HFFc6 (cell line): ENCODE data around the gene NUSAP1. TPM values are rescaled to one million over a fixed set of nuclear protein-coding genes. Genes with fewer than 3 reads are reported as not detected.

Experiments
- DNase-seq: peaks from one replicate; pipeline ENCODE4 v3.0.0-alpha.2; 2018
- H3K27ac Mint-ChIP-seq: 2 replicates; pipeline ENCODE4 v1.8.0; 2020; ENCODE audit warnings: mild to moderate bottlenecking, mixed read lengths
- H3K27me3 Mint-ChIP-seq: 2 replicates; pipeline ENCODE4 v1.8.0; 2021; ENCODE audit warnings: mild to moderate bottlenecking, moderate library complexity, mixed read lengths; ENCODE audit not compliant: insufficient read depth
- H3K36me3 Mint-ChIP-seq: 2 replicates; pipeline ENCODE4 v1.8.0; 2021; ENCODE audit warnings: low read depth, mixed read lengths
- H3K4me1 Mint-ChIP-seq: 2 replicates; pipeline ENCODE4 v1.8.0; 2020; ENCODE audit warnings: low read depth, mixed read lengths
- H3K4me3 Mint-ChIP-seq: 2 replicates; pipeline ENCODE4 v1.8.0; 2020; ENCODE audit warnings: mild to moderate bottlenecking, moderate library complexity, mixed read lengths
- H3K9me3 Mint-ChIP-seq: 2 replicates; pipeline ENCODE4 v1.8.0; 2020; ENCODE audit warnings: mild to moderate bottlenecking, mixed read lengths
- total RNA-seq, 6 experiments: library from RNA; stranded (reverse); fragmentation: NEBNext Ultra II Directional; extraction: Animal tissue kit (Norgen Biotek cat#: 25700); gene quantifications; 2 replicates in 1 of 6; 3 replicates in 5 of 6; pipeline ENCODE4 v1.2.3, GENCODE V29; 2021
- TF ChIP-seq, protein P1 (sequence below): fragments of 200-600 bp; sonication (generic); IDR thresholded peaks from 2 replicates; pipeline ENCODE4 v1.5.0; 2021; ENCODE audit warnings: antibody characterized with exemption, mild to moderate bottlenecking

Gene NUSAP1
- total RNA-seq, 6 experiments from 2014 or later, result 30.9 to 69.0 (median 63.6) TPM

DNA sequence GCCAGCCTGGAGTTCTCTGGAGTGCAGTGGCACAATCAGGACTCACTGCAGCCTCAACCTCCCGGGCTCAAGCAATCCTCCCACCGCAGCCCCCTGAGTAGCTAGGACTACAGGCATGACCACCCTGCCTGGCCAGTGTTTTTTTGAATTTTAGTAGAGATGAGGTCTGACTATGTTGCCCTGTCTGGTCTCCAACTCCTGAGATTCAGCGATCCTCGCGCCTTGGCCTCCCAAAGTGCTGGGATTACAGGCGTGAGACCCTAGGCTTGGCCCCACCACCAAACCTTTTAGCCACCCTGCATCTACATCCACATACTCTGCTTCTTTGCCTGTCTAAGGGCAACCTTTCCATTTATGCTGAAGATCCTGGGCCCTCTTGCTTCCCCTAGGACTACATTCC, 4.4 kb downstream of the NUSAP1 start:
- H3K4me3 Mint-ChIP-seq, result no peak overlapping the region
- DNase-seq, result no peak

DNA sequence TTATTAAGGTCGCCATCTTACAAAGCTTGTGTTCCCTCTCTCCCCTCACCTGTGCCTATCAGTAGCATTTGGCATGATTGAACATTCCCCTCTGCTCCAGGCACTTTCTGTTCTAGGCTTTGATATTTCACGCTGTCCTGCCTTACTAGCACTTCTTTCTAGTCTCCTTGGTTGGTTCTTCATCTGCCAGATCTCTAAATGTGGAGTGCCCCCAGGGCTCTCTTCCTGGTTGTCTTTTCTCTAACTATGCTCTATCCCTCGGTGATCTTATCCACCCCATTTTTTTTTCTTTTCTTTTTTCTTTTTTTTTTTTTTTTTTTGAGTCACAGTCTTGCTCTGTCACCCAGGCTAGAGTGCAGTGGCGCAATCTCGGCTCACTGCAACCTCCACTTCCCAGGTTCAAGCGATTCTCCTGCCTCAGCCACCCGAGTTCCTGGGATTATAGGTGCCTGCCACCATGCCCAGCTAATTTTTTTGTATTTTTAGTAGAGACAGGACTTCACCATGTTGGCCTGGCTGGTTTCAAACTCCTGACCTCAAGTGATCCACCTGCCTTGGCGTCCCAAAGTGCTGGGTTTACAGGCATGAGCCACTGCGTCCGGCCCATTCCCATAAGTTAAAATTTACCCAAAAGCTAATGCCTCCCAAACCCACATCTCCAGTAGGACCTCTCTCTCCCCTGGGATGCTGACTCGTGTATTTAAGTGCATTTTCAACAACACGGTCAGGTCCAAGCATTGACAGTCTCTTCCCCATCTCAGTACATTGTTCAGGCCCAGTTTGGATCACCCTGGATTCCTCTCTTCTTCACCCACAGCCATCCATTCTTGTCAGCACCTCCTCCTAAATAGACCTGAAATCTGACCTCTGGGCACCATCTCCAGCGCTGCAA, 5.2 kb downstream of the NUSAP1 start:
- DNase-seq, result no peak
- peaks cover under 1% of the 10 kb centered on the region; the same call in 1 of the 2 replicates for H3K27me3 Mint-ChIP-seq
- no peaks in the 10 kb centered on the region; the same call in 1 of the 2 replicates for H3K9me3 Mint-ChIP-seq
- peak overlapping the region; percentile 80 for H3K27ac Mint-ChIP-seq
- H3K4me1 Mint-ChIP-seq, result peaks cover 42% of the 10 kb centered on the region
- TF ChIP-seq, protein P1, sequence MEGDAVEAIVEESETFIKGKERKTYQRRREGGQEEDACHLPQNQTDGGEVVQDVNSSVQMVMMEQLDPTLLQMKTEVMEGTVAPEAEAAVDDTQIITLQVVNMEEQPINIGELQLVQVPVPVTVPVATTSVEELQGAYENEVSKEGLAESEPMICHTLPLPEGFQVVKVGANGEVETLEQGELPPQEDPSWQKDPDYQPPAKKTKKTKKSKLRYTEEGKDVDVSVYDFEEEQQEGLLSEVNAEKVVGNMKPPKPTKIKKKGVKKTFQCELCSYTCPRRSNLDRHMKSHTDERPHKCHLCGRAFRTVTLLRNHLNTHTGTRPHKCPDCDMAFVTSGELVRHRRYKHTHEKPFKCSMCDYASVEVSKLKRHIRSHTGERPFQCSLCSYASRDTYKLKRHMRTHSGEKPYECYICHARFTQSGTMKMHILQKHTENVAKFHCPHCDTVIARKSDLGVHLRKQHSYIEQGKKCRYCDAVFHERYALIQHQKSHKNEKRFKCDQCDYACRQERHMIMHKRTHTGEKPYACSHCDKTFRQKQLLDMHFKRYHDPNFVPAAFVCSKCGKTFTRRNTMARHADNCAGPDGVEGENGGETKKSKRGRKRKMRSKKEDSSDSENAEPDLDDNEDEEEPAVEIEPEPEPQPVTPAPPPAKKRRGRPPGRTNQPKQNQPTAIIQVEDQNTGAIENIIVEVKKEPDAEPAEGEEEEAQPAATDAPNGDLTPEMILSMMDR, result no peak
- H3K4me3 Mint-ChIP-seq, result peak overlapping the region; percentile 46
- H3K36me3 Mint-ChIP-seq, result peaks cover 26% of the 10 kb centered on the region

More for the DNA sequence above, 4.4 kb downstream of the NUSAP1 start:
- H3K27ac Mint-ChIP-seq, result peak overlapping the region; percentile 80
- no peaks in the 10 kb centered on the region; the same call in 1 of the 2 replicates for H3K9me3 Mint-ChIP-seq
- peaks cover 6% of the 10 kb centered on the region; the same call in 1 of the 2 replicates for H3K27me3 Mint-ChIP-seq
- peaks cover 21% of the 10 kb centered on the region for H3K36me3 Mint-ChIP-seq
- H3K4me1 Mint-ChIP-seq, result peaks cover 40% of the 10 kb centered on the region
- TF ChIP-seq, protein P1, result no peak

DNA sequence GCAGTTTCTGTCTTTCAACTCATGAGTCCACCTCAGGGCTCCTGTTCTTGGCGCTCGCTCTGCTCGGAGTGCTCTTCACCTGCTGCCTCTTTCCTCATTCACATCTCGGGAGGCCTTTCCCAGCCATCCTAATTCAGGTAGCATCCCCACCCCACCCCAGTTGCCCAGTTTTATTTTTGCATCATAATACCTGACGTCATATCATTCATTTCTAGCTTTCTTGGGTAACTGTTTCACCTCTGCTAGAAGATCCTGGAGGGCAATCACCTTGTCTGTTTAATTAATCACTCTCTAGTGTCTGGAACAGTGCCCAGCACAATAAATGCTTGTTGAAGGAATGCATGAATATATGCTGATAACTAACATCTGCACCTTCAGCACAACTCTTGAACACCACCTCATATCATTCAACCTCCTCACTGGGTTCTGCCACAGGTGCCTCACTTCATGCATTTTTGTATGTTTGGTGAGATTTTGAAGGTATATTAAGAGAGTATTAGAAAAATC, 7.6 kb downstream of the NUSAP1 start:
- peak overlapping the region; percentile 35; the same call in 1 of the 2 replicates for H3K27ac Mint-ChIP-seq
- H3K36me3 Mint-ChIP-seq, result peaks cover 26% of the 10 kb centered on the region
- TF ChIP-seq, protein P1, result no peak
- no peaks in the 10 kb centered on the region; the same call in 1 of the 2 replicates for H3K27me3 Mint-ChIP-seq
- no peaks in the 10 kb centered on the region for H3K9me3 Mint-ChIP-seq
- H3K4me3 Mint-ChIP-seq, result no peak overlapping the region
- peaks cover 34% of the 10 kb centered on the region for H3K4me1 Mint-ChIP-seq
- DNase-seq, result no peak

DNA sequence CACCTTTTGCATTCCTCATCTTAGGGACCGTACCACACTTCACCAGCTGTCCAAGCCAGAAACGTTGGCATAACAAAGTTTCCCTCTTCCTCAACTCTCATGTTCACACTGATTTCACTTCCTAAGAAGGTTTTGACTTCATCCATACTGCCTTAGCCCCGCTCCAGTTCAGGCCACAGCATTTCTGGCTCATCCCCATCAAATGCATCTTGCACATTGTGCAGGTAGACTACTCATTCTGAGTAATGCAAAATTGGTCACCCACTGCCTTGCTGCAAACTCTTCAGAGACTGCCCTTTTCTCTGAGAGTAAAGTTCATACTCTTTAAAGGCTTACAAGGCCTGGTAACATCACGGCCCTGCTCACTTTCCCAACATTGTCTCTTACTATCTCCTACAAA, 8.8 kb downstream of the NUSAP1 start:
- H3K4me1 Mint-ChIP-seq, result peaks cover 33% of the 10 kb centered on the region
- DNase-seq, result no peak
- H3K27ac Mint-ChIP-seq, result no peak overlapping the region
- no peaks in the 10 kb centered on the region for H3K9me3 Mint-ChIP-seq
- TF ChIP-seq, protein P1, result no peak
- H3K27me3 Mint-ChIP-seq, result no peaks in the 10 kb centered on the region; the same call in 1 of the 2 replicates
- H3K4me3 Mint-ChIP-seq, result no peak overlapping the region
- peaks cover 34% of the 10 kb centered on the region for H3K36me3 Mint-ChIP-seq

DNA sequence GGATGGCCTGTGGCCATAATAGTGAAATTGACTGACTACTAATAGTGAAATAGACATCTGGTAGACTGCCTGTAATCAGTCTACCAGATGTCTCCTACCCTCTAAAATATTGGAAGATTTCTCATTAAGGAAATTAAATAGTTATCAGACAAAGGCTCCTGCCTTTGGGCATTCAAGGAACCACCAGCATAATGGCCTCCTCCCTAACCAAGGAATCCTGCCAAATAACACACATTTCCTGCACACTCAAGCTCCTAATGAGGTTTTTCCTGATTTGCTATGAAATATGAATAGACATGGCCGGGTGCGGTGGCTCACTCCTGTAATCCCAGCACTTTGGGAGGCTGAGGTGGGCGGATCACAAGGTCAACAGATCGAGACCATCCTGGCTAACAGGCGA, 14.6 kb downstream of the NUSAP1 start:
- no peaks in the 10 kb centered on the region for H3K4me1 Mint-ChIP-seq
- peaks cover 33% of the 10 kb centered on the region; the same call in 1 of the 2 replicates for H3K36me3 Mint-ChIP-seq
- H3K9me3 Mint-ChIP-seq, result no peaks in the 10 kb centered on the region
- TF ChIP-seq, protein P1, result no peak
- H3K4me3 Mint-ChIP-seq, result no peak overlapping the region
- H3K27ac Mint-ChIP-seq, result no peak overlapping the region
- no peaks in the 10 kb centered on the region; the same call in 1 of the 2 replicates for H3K27me3 Mint-ChIP-seq
- no peak for DNase-seq
